Measurements from ENCODE around the gene CLDN5.

CLDN5 gene

GRCh38 chr22:19501897-19502447 is 22.2 kb downstream of the CLDN5 start:
- DNase-seq, result no peak

- no peak for DNase-seq
These were observed 24.3 kb downstream of the CLDN5 start for GRCh38 chr22:19499880-19500242.

GRCh38 chr22:19499236-19499879 is 24.9 kb downstream of the CLDN5 start:
- DNase-seq, result no peak

GRCh38 chr22:19498866-19499190 is 25.4 kb downstream of the CLDN5 start:
- no peak for DNase-seq

GRCh38 chr22:19498154-19498865 is 25.9 kb downstream of the CLDN5 start:
- DNase-seq, result no peak

GRCh38 chr22:19497245-19497644 is 27.0 kb downstream of the CLDN5 start:
- DNase-seq, result no peak

- no peak for DNase-seq
These were observed 27.9 kb downstream of the CLDN5 start for GRCh38 chr22:19496324-19496630.

GRCh38 chr22:19495562-19496323 is 28.5 kb downstream of the CLDN5 start:
- DNase-seq, result no peak

GRCh38 chr22:19494676-19495173 is 29.5 kb downstream of the CLDN5 start:
- no peak for DNase-seq

- DNase-seq, result no peak
These were observed 30.1 kb downstream of the CLDN5 start for GRCh38 chr22:19494001-19494560.

GRCh38 chr22:19492504-19493174 is 31.6 kb downstream of the CLDN5 start:
- no peak for DNase-seq

- no peak for DNase-seq
These were observed 33.5 kb downstream of the CLDN5 start for GRCh38 chr22:19490628-19491230.

- DNase-seq, result no peak
These were observed 35.0 kb downstream of the CLDN5 start for GRCh38 chr22:19488884-19489843.

- DNase-seq, result no peak
These were observed 35.9 kb downstream of the CLDN5 start for GRCh38 chr22:19488285-19488684.

- DNase-seq, result no peak
These were observed 40.5 kb downstream of the CLDN5 start for GRCh38 chr22:19483481-19484244.

GRCh38 chr22:19482297-19482696 is 41.9 kb downstream of the CLDN5 start:
- no peak for DNase-seq

GRCh38 chr22:19480789-19481188 is 43.4 kb downstream of the CLDN5 start:
- no peak for DNase-seq

GRCh38 chr22:19480173-19480568 is 44.0 kb downstream of the CLDN5 start:
- no peak for DNase-seq

- DNase-seq, result peak; percentile 88
These were observed 44.6 kb downstream of the CLDN5 start, which contains the start of gene CDC45 for GRCh38 chr22:19479355-19480172. CDC45 (plus strand) TSS chr22:19479920; CDS start chr22:19479969, 49 bp downstream.

Measured in NCI-H2107 (cell line).